ENCODE results near the gene NFYC. TPM values are rescaled to one million over a fixed set of nuclear protein-coding genes. Genes with fewer than 3 reads are reported as not detected.

NFYC gene
- total and polyA plus RNA-seq, 9 donors: 35.7 to 66.4 (median 57.8) TPM

- H3K36me3 ChIP-seq (ENCODE audit: control insufficient read depth, insufficient read depth, low read length): no peaks in the 10 kb centered on the region
- H3K27ac ChIP-seq (ENCODE audit: low read length): no peak overlapping the region
- H3K4me3 ChIP-seq (ENCODE audit: low read length): no peak overlapping the region
- peaks cover 16% of the 10 kb centered on the region for H3K27me3 ChIP-seq (ENCODE audit: control insufficient read depth, insufficient read depth, low read length)
- H3K9me3 ChIP-seq (replicated peaks; ENCODE audit: control insufficient read depth, low read depth, low read length): no peaks in the 10 kb centered on the region
- peaks cover 30% of the 10 kb centered on the region for H3K4me1 ChIP-seq (ENCODE audit: control insufficient read depth, insufficient read depth, low read length)
- WGBS (ENCODE audit: insufficient coverage): no CpG with 5 or more reads among the region's 1 CpG
- DNase-seq: no peak
Measured at GRCh38 chr1:40664167-40664537, 27.4 kb upstream of the NFYC start.

GRCh38 chr1:40664791-40665190 lies 26.7 kb upstream of the NFYC start:
- WGBS (ENCODE audit: insufficient coverage): no CpG with 5 or more reads among the region's 2 CpGs
- Histone ChIP-seq H3K9me3 (replicated peaks; ENCODE audit: control insufficient read depth, low read depth, low read length) (no peaks in the 10 kb centered on the region), H3K36me3 (ENCODE audit: control insufficient read depth, insufficient read depth, low read length) (no peaks in the 10 kb centered on the region), H3K4me1 (ENCODE audit: control insufficient read depth, insufficient read depth, low read length) (peaks cover 30% of the 10 kb centered on the region), H3K27me3 (ENCODE audit: control insufficient read depth, insufficient read depth, low read length) (peaks cover 10% of the 10 kb centered on the region), H3K4me3 (ENCODE audit: low read length) (no peak overlapping the region), H3K27ac (ENCODE audit: low read length) (no peak overlapping the region)
- DNase-seq: no peak

- DNase-seq: peak; percentile 60
- Histone ChIP-seq H3K4me3 (ENCODE audit: low read length) (peak within 1 kb of the TSS; percentile 26), H3K4me1 (ENCODE audit: control insufficient read depth, insufficient read depth, low read length) (peaks cover 30% of the 10 kb centered on the region), H3K27ac (ENCODE audit: low read length) (no peak within 1 kb of the TSS), H3K9me3 (replicated peaks; ENCODE audit: control insufficient read depth, low read depth, low read length) (no peaks in the 10 kb centered on the region), H3K27me3 (ENCODE audit: control insufficient read depth, insufficient read depth, low read length) (peaks cover 9% of the 10 kb centered on the region), H3K36me3 (ENCODE audit: control insufficient read depth, insufficient read depth, low read length) (no peaks in the 10 kb centered on the region)
- WGBS (ENCODE audit: insufficient coverage): 1% methylated on average over 43 of the region's 59 CpGs
Measured at GRCh38 chr1:40665335-40666171, 26.0 kb upstream of the NFYC start, which contains the start of gene RIMS3. RIMS3 (minus strand) TSS chr1:40665682; CDS start chr1:40641925, 23,757 bp downstream.

- Histone ChIP-seq H3K36me3 (ENCODE audit: control insufficient read depth, insufficient read depth, low read length) (no peaks in the 10 kb centered on the region), H3K4me3 (ENCODE audit: low read length) (no peak overlapping the region)
- WGBS (ENCODE audit: insufficient coverage): 4% methylated on average over 14 of the region's 21 CpGs
Measured at GRCh38 chr1:40668769-40669525, 22.6 kb upstream of the NFYC start.

GRCh38 chr1:40673452-40673851 lies 18.1 kb upstream of the NFYC start:
- Histone ChIP-seq H3K36me3 (ENCODE audit: control insufficient read depth, insufficient read depth, low read length) (no peaks in the 10 kb centered on the region), H3K27ac (ENCODE audit: low read length) (no peak overlapping the region), H3K27me3 (ENCODE audit: control insufficient read depth, insufficient read depth, low read length) (peaks cover 2% of the 10 kb centered on the region), H3K4me1 (ENCODE audit: control insufficient read depth, insufficient read depth, low read length) (peaks cover 3% of the 10 kb centered on the region), H3K4me3 (ENCODE audit: low read length) (no peak overlapping the region), H3K9me3 (replicated peaks; ENCODE audit: control insufficient read depth, low read depth, low read length) (no peaks in the 10 kb centered on the region)
- WGBS (ENCODE audit: insufficient coverage): 0% methylated on average over 1 of the region's 4 CpGs
- no peak for DNase-seq

More at GRCh38 chr1:40668769-40669525, 22.6 kb upstream of the NFYC start:
- Histone ChIP-seq H3K4me1 (ENCODE audit: control insufficient read depth, insufficient read depth, low read length) (peaks cover 19% of the 10 kb centered on the region), H3K9me3 (replicated peaks; ENCODE audit: control insufficient read depth, low read depth, low read length) (no peaks in the 10 kb centered on the region), H3K27ac (ENCODE audit: low read length) (no peak overlapping the region), H3K27me3 (ENCODE audit: control insufficient read depth, insufficient read depth, low read length) (peaks cover 12% of the 10 kb centered on the region)
- DNase-seq: peak; percentile 73

GRCh38 chr1:40676501-40676900 lies 15.0 kb upstream of the NFYC start:
- H3K4me3 ChIP-seq (ENCODE audit: low read length): no peak overlapping the region
- 38% methylated on average over 1 of the region's 1 CpG for WGBS (ENCODE audit: insufficient coverage)
- no peaks in the 10 kb centered on the region for H3K4me1 ChIP-seq (ENCODE audit: control insufficient read depth, insufficient read depth, low read length)
- DNase-seq: no peak
- H3K27me3 ChIP-seq (ENCODE audit: control insufficient read depth, insufficient read depth, low read length): no peaks in the 10 kb centered on the region
- H3K36me3 ChIP-seq (ENCODE audit: control insufficient read depth, insufficient read depth, low read length): no peaks in the 10 kb centered on the region
- no peak overlapping the region for H3K27ac ChIP-seq (ENCODE audit: low read length)
- H3K9me3 ChIP-seq (replicated peaks; ENCODE audit: control insufficient read depth, low read depth, low read length): no peaks in the 10 kb centered on the region

GRCh38 chr1:40679165-40679953 lies 12.1 kb upstream of the NFYC start:
- no CpG with 5 or more reads among the region's 2 CpGs for WGBS (ENCODE audit: insufficient coverage)
- Histone ChIP-seq H3K9me3 (replicated peaks; ENCODE audit: control insufficient read depth, low read depth, low read length) (no peaks in the 10 kb centered on the region), H3K4me1 (ENCODE audit: control insufficient read depth, insufficient read depth, low read length) (no peaks in the 10 kb centered on the region), H3K27ac (ENCODE audit: low read length) (no peak overlapping the region), H3K4me3 (ENCODE audit: low read length) (no peak overlapping the region), H3K27me3 (ENCODE audit: control insufficient read depth, insufficient read depth, low read length) (no peaks in the 10 kb centered on the region), H3K36me3 (ENCODE audit: control insufficient read depth, insufficient read depth, low read length) (no peaks in the 10 kb centered on the region)
- no peak for DNase-seq

- H3K36me3 ChIP-seq (ENCODE audit: control insufficient read depth, insufficient read depth, low read length): peaks cover 7% of the 10 kb centered on the region
- H3K9me3 ChIP-seq (replicated peaks; ENCODE audit: control insufficient read depth, low read depth, low read length): no peaks in the 10 kb centered on the region
- no peak overlapping the region for H3K27ac ChIP-seq (ENCODE audit: low read length)
- no peaks in the 10 kb centered on the region for H3K27me3 ChIP-seq (ENCODE audit: control insufficient read depth, insufficient read depth, low read length)
- H3K4me3 ChIP-seq (ENCODE audit: low read length): no peak overlapping the region
- no peak for DNase-seq
- no peaks in the 10 kb centered on the region for H3K4me1 ChIP-seq (ENCODE audit: control insufficient read depth, insufficient read depth, low read length)
- WGBS (ENCODE audit: insufficient coverage): 82% methylated on average over 3 of the region's 3 CpGs
Measured at GRCh38 chr1:40684669-40685068, 6.8 kb upstream of the NFYC start.

GRCh38 chr1:40687059-40687458 lies 4.4 kb upstream of the NFYC start:
- no peaks in the 10 kb centered on the region for H3K27me3 ChIP-seq (ENCODE audit: control insufficient read depth, insufficient read depth, low read length)
- DNase-seq: no peak
- H3K4me1 ChIP-seq (ENCODE audit: control insufficient read depth, insufficient read depth, low read length): no peaks in the 10 kb centered on the region
- peaks cover 7% of the 10 kb centered on the region for H3K36me3 ChIP-seq (ENCODE audit: control insufficient read depth, insufficient read depth, low read length)
- 93% methylated on average over 5 of the region's 7 CpGs for WGBS (ENCODE audit: insufficient coverage)
- H3K9me3 ChIP-seq (replicated peaks; ENCODE audit: control insufficient read depth, low read depth, low read length): no peaks in the 10 kb centered on the region
- H3K4me3 ChIP-seq (ENCODE audit: low read length): no peak overlapping the region
- H3K27ac ChIP-seq (ENCODE audit: low read length): no peak overlapping the region

- no peaks in the 10 kb centered on the region for H3K27me3 ChIP-seq (ENCODE audit: control insufficient read depth, insufficient read depth, low read length)
- peaks cover 7% of the 10 kb centered on the region for H3K36me3 ChIP-seq (ENCODE audit: control insufficient read depth, insufficient read depth, low read length)
- H3K27ac ChIP-seq (ENCODE audit: low read length): no peak overlapping the region
- H3K4me1 ChIP-seq (ENCODE audit: control insufficient read depth, insufficient read depth, low read length): peaks cover 3% of the 10 kb centered on the region
- 95% methylated on average over 5 of the region's 6 CpGs for WGBS (ENCODE audit: insufficient coverage)
- no peaks in the 10 kb centered on the region for H3K9me3 ChIP-seq (replicated peaks; ENCODE audit: control insufficient read depth, low read depth, low read length)
- DNase-seq: no peak
- no peak overlapping the region for H3K4me3 ChIP-seq (ENCODE audit: low read length)
Measured at GRCh38 chr1:40687661-40688060, 3.8 kb upstream of the NFYC start.
